GM12874 (cell line): Measurements from ENCODE around the gene DNAJA1.

Experiments used
- TF ChIP-seq, protein P1 (sequence below): IDR thresholded peaks from 2 replicates; pipeline ENCODE4 v1.5.1; 2011; ENCODE audit warnings: low read depth, mild to moderate bottlenecking, control low read depth, low read length, moderate library complexity; ENCODE audit not compliant: insufficient read depth

DNAJA1 gene

DNA sequence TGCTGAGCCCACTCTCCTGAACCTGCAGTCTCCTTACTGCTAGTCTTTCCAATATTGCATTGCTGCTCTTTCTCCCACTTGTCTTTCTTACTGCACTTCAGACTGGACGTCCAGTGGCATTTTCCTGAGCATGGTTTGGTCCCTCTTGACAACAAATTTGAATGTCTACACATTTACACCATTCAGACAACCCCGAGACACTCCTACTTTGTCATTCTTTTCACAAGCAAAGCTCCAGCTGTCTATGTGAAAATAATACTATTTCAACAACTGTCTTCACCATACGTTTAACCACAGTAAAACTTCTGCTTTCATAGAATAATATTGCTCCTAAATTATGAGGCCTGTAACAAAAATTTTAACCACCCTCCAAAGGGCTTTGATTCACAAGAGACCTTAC, 13.2 kb upstream of the DNAJA1 start:
- TF ChIP-seq, protein P1, sequence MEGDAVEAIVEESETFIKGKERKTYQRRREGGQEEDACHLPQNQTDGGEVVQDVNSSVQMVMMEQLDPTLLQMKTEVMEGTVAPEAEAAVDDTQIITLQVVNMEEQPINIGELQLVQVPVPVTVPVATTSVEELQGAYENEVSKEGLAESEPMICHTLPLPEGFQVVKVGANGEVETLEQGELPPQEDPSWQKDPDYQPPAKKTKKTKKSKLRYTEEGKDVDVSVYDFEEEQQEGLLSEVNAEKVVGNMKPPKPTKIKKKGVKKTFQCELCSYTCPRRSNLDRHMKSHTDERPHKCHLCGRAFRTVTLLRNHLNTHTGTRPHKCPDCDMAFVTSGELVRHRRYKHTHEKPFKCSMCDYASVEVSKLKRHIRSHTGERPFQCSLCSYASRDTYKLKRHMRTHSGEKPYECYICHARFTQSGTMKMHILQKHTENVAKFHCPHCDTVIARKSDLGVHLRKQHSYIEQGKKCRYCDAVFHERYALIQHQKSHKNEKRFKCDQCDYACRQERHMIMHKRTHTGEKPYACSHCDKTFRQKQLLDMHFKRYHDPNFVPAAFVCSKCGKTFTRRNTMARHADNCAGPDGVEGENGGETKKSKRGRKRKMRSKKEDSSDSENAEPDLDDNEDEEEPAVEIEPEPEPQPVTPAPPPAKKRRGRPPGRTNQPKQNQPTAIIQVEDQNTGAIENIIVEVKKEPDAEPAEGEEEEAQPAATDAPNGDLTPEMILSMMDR: no peak

DNA sequence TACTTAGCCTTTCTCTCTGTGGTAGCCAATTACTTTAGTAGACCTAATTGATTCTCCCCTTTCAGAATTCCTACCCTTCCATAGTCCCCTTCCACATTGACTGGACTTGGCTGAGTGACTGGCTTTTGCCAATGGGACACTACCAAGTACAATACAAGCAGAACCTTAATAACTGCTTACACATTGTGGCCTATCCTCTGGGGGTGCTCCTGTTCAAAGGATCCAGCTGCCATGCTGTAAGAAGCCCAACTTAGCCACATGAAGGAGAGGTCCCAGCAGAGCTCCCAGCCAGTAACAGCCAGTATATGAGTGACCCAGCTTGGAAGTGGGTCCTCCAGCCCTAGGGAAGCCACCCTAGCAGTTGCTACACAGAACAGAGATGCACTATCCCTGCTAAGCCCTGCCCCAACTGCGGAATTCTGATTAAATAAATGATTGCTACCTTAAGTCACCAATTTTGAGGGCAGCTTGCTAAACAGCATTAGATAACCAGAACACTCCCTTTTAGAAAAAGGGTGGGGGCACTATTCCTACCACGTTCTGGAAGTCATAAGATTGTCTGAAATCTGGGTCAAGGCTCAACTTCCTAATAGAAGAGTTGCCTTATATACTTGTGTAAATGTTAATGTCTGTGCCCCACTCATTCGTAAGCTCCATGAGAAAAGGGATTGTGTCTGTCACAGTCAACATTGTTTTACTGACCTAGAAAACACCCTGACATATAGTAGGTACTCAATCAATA, 12.6 kb upstream of the DNAJA1 start:
- TF ChIP-seq, protein P1: no peak

DNA sequence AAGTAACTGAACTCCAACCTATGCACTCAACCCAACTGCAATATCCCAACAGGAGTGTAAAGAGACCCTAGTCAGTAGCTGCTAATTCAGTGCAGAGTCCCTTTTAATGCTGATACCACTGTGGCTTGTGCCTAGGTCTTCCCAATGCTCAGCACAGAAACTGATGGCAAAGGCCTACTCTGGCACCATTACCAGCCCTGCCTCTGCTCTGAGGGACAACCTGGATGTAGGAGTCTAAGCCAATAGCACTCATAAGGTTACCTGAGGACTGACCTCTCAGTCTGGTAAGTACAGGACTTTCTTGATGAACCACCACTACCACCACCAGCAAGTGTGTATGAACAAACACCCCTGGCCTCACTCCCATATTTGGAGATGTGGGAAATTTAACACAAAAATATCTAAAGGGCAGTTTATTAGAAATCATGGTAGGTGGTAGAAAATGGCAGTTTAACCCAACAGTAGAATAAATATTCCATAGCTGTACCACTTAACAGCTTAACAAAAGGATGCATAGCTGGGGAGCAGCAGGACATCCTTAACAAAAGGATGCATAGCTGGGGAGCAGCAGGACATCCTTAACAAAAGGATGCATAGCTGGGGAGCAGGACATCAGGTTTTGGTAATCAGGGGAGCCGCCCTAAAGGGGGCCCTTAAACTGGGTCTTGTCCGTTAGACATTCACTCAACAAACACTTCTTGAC, 11.0 kb upstream of the DNAJA1 start:
- TF ChIP-seq, protein P1: no peak

DNA sequence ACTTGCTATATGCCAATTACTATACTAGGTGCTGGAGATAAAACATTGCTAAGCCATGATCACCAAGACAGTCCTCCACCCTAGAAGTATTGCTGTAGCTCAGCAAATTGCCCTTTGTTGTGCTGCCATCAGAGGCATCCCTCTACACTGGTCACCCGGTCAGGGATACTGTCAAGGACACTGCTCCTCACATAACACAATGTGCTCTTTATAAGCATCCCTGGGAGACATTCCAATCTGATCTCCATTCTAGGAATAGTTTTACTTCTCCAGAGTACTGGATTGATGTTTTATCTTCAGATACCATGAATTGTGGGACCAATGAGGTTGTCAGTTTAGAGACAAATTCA, 10.4 kb upstream of the DNAJA1 start:
- TF ChIP-seq, protein P1: no peak

DNA sequence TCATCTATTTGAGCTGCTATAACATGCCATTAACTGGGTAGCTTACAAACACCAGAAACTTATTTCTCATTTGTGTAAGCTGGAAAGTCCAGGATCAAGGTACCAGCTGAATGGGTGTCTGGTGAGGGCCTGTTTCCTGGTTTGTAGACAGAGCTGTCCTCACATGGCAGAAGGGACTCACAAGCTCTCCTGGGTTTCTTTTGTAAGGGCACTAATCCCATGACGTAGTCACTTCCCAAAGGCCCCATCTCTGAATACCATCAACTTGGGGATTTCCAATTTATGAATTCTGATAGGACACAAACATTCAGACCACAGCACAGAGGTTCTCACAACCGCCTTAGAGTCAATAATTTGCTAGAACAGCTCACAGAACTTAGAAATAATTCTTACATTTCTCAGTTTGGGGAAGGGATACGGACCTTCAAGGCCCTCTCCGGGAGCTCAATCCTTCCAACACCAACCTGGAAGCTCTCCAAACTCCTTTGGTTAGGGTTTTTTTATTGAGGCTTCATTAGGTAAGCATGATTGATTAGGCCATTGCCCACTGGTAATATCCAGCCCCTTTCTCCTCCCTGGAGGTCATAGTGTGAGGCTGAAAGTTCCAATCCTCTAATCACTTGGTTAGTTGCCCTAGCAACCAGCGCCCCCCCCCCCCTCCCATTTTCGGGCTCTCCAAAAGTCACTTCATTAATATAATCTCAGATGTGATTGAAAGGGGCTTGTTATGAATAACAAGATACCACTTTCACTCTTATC, 7.6 kb upstream of the DNAJA1 start:
- TF ChIP-seq, protein P1: no peak

DNA sequence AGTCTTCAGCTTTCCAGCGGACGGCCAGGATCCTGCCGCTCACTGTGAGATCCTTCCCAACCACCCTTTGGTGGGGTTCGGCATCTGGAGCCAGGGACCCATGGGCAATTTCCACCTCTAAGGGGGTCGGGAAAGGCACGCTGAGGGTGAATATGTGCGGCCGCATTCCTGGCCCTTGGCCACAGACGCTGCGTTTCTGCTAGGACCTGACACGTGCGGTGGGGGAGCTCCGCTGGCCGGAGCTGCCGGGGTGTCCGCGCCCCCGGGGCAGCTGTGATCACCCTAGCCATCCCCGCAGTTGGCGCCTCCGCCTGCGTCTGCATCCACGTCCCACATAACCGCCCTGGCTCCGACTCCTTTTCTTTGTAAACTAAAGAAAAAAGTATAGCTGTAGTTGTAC, 5.3 kb upstream of the DNAJA1 start:
- TF ChIP-seq, protein P1: no peak

DNA sequence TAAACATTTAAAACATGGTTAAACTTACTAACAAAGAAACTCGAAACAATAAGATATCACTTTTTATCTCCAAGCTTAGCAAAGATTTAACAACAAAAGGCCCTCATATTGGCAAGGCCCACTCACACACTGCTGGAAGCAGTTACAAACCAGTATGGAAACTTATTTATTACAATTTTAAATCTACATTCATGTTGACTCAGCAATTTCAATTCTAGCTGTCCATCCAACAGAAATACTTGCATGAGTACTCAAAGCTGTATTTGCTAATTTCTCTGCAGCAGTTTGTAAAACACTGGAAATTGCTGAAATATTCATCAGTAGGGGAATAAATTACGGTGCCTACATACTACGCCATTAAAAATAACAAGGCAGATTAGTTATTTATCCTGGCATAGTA, 2.8 kb upstream of the DNAJA1 start:
- TF ChIP-seq, protein P1: no peak
